H1 (cell line): ENCODE measurements around the gene CSTF2T. TPM values are rescaled to one million over a fixed set of nuclear protein-coding genes. Genes with fewer than 3 reads are reported as not detected.

Experiments
- CTCF ChIA-PET: fragments of 300-600 bp; sonication (Branson Sonifier 250); formaldehyde crosslinking; loops from one replicate; lab custom pipeline; 2021; ENCODE audit not compliant: partially characterized antibody; lab: Charles Lee
- POLR2A ChIA-PET: fragments of 300-600 bp; sonication (Branson Sonifier 250); formaldehyde crosslinking; loops from one replicate; lab custom pipeline; 2021; ENCODE audit warnings: inconsistent platforms; ENCODE audit not compliant: partially characterized antibody; lab: Charles Lee
- DNase-seq, 2 experiments: peaks; one replicate each; pipeline versions ENCODE4 v3.0.0 to v3.0.0-alpha.2; 2010 to 2022; ENCODE audit warnings: low spot score in 2 of 2, low read depth in 1 of 2, mixed read lengths in 1 of 2
- FAIRE-seq: peaks from 2 replicates; lab custom pipeline; 2011; peaks lifted over from hg19 to GRCh38; lab: Jason Lieb, UNC
- H2AFZ ChIP-seq: 2 replicates; pipeline ENCODE4 v1.8.1; 2012; ENCODE audit warnings: low read length, inconsistent platforms
- H2AK5ac ChIP-seq: 2 replicates; pipeline ENCODE4 v1.6.1; 2013; ENCODE audit warnings: low read depth, low read length
- H2BK120ac ChIP-seq: replicated peaks from 2 replicates; pipeline ENCODE3; 2013; ENCODE audit warnings: low read depth, low read length, inconsistent platforms
- H2BK12ac ChIP-seq: 2 replicates; pipeline ENCODE4 v1.6.1; 2013; ENCODE audit warnings: low read depth, low read length
- H2BK15ac ChIP-seq: 2 replicates; pipeline ENCODE4 v1.6.1; 2013; ENCODE audit warnings: low read length
- H2BK20ac ChIP-seq: 2 replicates; pipeline ENCODE4 v1.6.1; 2013; ENCODE audit warnings: low read length
- H2BK5ac ChIP-seq: 2 replicates; pipeline ENCODE4 v1.6.1; 2013; ENCODE audit warnings: low read depth, low read length
- H3K14ac ChIP-seq: 2 replicates; pipeline ENCODE4 v1.6.1; 2013; ENCODE audit warnings: inconsistent platforms; ENCODE audit not compliant: insufficient read length
- H3K18ac ChIP-seq: 2 replicates; pipeline ENCODE4 v1.6.1; 2013; ENCODE audit warnings: low read length; ENCODE audit errors: extremely low read depth
- H3K23ac ChIP-seq: 2 replicates; pipeline ENCODE4 v1.6.1; 2013; ENCODE audit warnings: inconsistent platforms; ENCODE audit not compliant: insufficient read length
- H3K23me2 ChIP-seq: 2 replicates; pipeline ENCODE4 v1.6.1; 2013; ENCODE audit warnings: low read depth, low read length
- H3K27ac ChIP-seq: 2 replicates; pipeline ENCODE4 v1.6.1; 2011; ENCODE audit warnings: low read depth, low read length, inconsistent platforms
- H3K27me3 ChIP-seq, 4 experiments: replicated peaks in 1 of 4; 1 replicate in 1 of 4; 2 replicates in 3 of 4; pipeline versions ENCODE4 v1.6.1 to v1.8.1; 2011 to 2013; ENCODE audit warnings: low read length in 3 of 4, mild to moderate bottlenecking in 3 of 4, inconsistent platforms in 2 of 4, mixed read lengths in 2 of 4, moderate library complexity in 1 of 4; ENCODE audit not compliant: control insufficient read depth in 3 of 4, insufficient read depth in 3 of 4; ENCODE audit errors: extremely low read depth in 1 of 4
- H3K36me3 ChIP-seq, 4 experiments: 2 replicates each; pipeline versions ENCODE4 v1.6.1 to v1.8.1; 2011 to 2013; ENCODE audit warnings: mild to moderate bottlenecking in 4 of 4, low read length in 3 of 4, moderate library complexity in 2 of 4, control low read depth in 1 of 4, inconsistent platforms in 1 of 4; ENCODE audit not compliant: insufficient read depth in 4 of 4, control insufficient read depth in 2 of 4
- H3K4ac ChIP-seq: replicated peaks from 2 replicates; pipeline ENCODE3; 2013; ENCODE audit warnings: low read length, low read depth, mixed read lengths, inconsistent platforms; ENCODE audit not compliant: insufficient read length
- H3K4me1 ChIP-seq, 4 experiments: replicated peaks in 1 of 4; 1 replicate in 1 of 4; 2 replicates in 3 of 4; pipeline versions ENCODE4 v1.6.1 to v1.8.1; 2011 to 2013; ENCODE audit warnings: low read length in 3 of 4, inconsistent platforms in 2 of 4, mixed read lengths in 1 of 4; ENCODE audit not compliant: insufficient read depth in 4 of 4, control insufficient read depth in 3 of 4
- H3K4me2 ChIP-seq, 2 experiments: 2 replicates each; pipeline versions ENCODE4 v1.6.1 to v1.8.1; 2011 to 2013; ENCODE audit warnings: low read depth in 2 of 2, low read length in 2 of 2, control low read depth in 1 of 2, inconsistent platforms in 1 of 2, mild to moderate bottlenecking in 1 of 2; ENCODE audit not compliant: insufficient read depth in 1 of 2
- H3K4me3 ChIP-seq, 4 experiments: fragments of 200-600, 300-600 bp in 1 of 4; sonication (generic), shearing (Covaris generic), sonication (Bioruptor Twin) in 1 of 4; 2 replicates each; pipeline versions ENCODE4 v1.5.1 to v1.8.1; 2011 to 2016; ENCODE audit warnings: low read length in 4 of 4, low read depth in 3 of 4, control low read depth in 2 of 4, inconsistent platforms in 2 of 4, mild to moderate bottlenecking in 2 of 4, mixed read lengths in 1 of 4, moderate library complexity in 1 of 4; ENCODE audit not compliant: insufficient read depth in 2 of 4; ENCODE audit errors: extremely low read depth in 1 of 4
- H3K56ac ChIP-seq: replicated peaks from 2 replicates; pipeline ENCODE3; 2013; ENCODE audit warnings: low read depth, mild to moderate bottlenecking, mixed read lengths, low read length, inconsistent platforms; ENCODE audit not compliant: insufficient read length
- H3K79me1 ChIP-seq: 2 replicates; pipeline ENCODE4 v1.6.1; 2013; ENCODE audit warnings: low read depth, low read length, control low read depth
- H3K79me2 ChIP-seq, 2 experiments: 2 replicates each; pipeline versions ENCODE4 v1.6.1 to v1.8.1; 2012 to 2013; ENCODE audit warnings: low read length in 2 of 2, mild to moderate bottlenecking in 2 of 2, inconsistent platforms in 1 of 2; ENCODE audit not compliant: insufficient read depth in 2 of 2, control insufficient read depth in 1 of 2
- H3K9ac ChIP-seq, 4 experiments: replicated peaks in 1 of 4; 1 replicate in 1 of 4; 2 replicates in 3 of 4; pipeline versions ENCODE4 v1.6.1 to v1.8.1; 2011 to 2013; ENCODE audit warnings: low read depth in 3 of 4, low read length in 3 of 4, control low read depth in 2 of 4, mild to moderate bottlenecking in 2 of 4, moderate library complexity in 2 of 4, inconsistent platforms in 1 of 4; ENCODE audit errors: extremely low read depth in 1 of 4
- H3K9me3 ChIP-seq, 2 experiments: 2 replicates each; pipeline versions ENCODE4 v1.6.1 to v1.8.1; 2012 to 2013; ENCODE audit warnings: mild to moderate bottlenecking in 2 of 2, moderate library complexity in 2 of 2, control low read depth in 1 of 2, inconsistent platforms in 1 of 2, low read depth in 1 of 2, low read length in 1 of 2, mixed read lengths in 1 of 2; ENCODE audit not compliant: insufficient read depth in 2 of 2
- H4K20me1 ChIP-seq, 2 experiments: replicated peaks in 1 of 2; 2 replicates each; pipeline versions ENCODE3 to v1.8.1; 2011 to 2013; ENCODE audit warnings: inconsistent platforms in 2 of 2, low read length in 2 of 2, mild to moderate bottlenecking in 1 of 2; ENCODE audit not compliant: insufficient read depth in 2 of 2, control insufficient read depth in 1 of 2
- H4K5ac ChIP-seq: 2 replicates; pipeline ENCODE4 v1.6.1; 2013; ENCODE audit warnings: low read length, low read depth, mixed read lengths, inconsistent platforms; ENCODE audit not compliant: insufficient read length
- H4K8ac ChIP-seq: 2 replicates; pipeline ENCODE4 v1.8.0; 2013; ENCODE audit warnings: mild to moderate bottlenecking, moderate library complexity, low read length, inconsistent platforms; ENCODE audit not compliant: insufficient read depth; ENCODE audit errors: extremely low read depth
- H4K91ac ChIP-seq: replicated peaks from 2 replicates; pipeline ENCODE3; 2013; ENCODE audit warnings: low read length, mixed read lengths, inconsistent platforms; ENCODE audit not compliant: insufficient read length
- PHF8 ChIP-seq: fragments of 200-600 bp; sonication (generic); conservative IDR thresholded peaks from 2 replicates; pipeline ENCODE4 v1.7.1; 2012; ENCODE audit warnings: low read depth, mild to moderate bottlenecking, inconsistent platforms, low read length, moderate library complexity
- POLR2AphosphoS5 ChIP-seq: IDR thresholded peaks from 2 replicates; pipeline ENCODE4 v1.6.1; 2011; ENCODE audit warnings: low read depth, low read length
- POU5F1 ChIP-seq: IDR thresholded peaks from 2 replicates; pipeline ENCODE4 v1.6.1; 2011; ENCODE audit warnings: low read depth, mild to moderate bottlenecking, low read length, moderate library complexity
- SP1 ChIP-seq: IDR thresholded peaks from 2 replicates; pipeline ENCODE4 v1.6.1; 2011; ENCODE audit warnings: low read depth, low read length
- SUZ12 ChIP-seq: fragments of 200-600 bp; sonication (generic); IDR thresholded peaks from 2 replicates; pipeline ENCODE4 v1.6.1; 2012; ENCODE audit warnings: mild to moderate bottlenecking, inconsistent platforms, low read length, moderate library complexity, mixed read lengths
- ZNF274 ChIP-seq: IDR thresholded peaks from 2 replicates; pipeline ENCODE4 v1.7.0; 2012; ENCODE audit warnings: low read length, borderline replicate concordance; ENCODE audit errors: extremely low read depth
- WGBS, 2 experiments: shearing (Covaris generic) in 1 of 2; methylation state at CpG; one replicate each; pipeline versions ENCODE4 v1.1.6 to v1.1.7; 2013 to 2015; ENCODE audit warnings: low lambda C conversion rate in 2 of 2, mixed read lengths in 2 of 2, inconsistent platforms in 1 of 2, low coverage in 1 of 2, missing lambda C conversion rate in 1 of 2; ENCODE audit not compliant: insufficient replicate concordance in 2 of 2, insufficient coverage in 1 of 2, insufficient read length in 1 of 2; ENCODE audit errors: extremely low coverage in 1 of 2, missing lambda C conversion rate in 1 of 2; 5-methylcytosine and 5-hydroxymethylcytosine counted together
- polyA plus RNA-seq, 7 experiments: library from polyadenylated mRNA; depleted of rRNA in 3 of 7; stranded (reverse) in 5 of 7; unstranded in 2 of 7; fragments of >200 nt in 5 of 7; fragments of 200-250 nt in 2 of 7; gene quantifications; 1 replicate in 5 of 7; 2 replicates in 1 of 7; 4 replicates in 1 of 7; pipeline versions ENCODE4 v1.2.1 to v1.2.3, GENCODE V29; 2011 to 2013; ENCODE audit warnings: missing spikeins in 2 of 7, mixed read lengths in 2 of 7
- total RNA-seq: library from RNA; stranded (reverse); fragmentation: NEBNext Ultra II Directional; extraction: Animal tissue kit (Norgen Biotek cat#: 25700); gene quantifications from 2 replicates; pipeline ENCODE4 v1.2.1, GENCODE V29; 2021

The CSTF2T gene
- total and polyA plus RNA-seq, 2 of the 8 experiments (the other 6 are each of a cell fraction or from before 2014, with no cell fraction given): 9.4 to 32.4 TPM

- H3K4me2 ChIP-seq: no peak overlapping the region
- H2AK5ac ChIP-seq: no peak overlapping the region
- no peaks in the 10 kb centered on the region for H3K79me2 ChIP-seq
- H3K18ac ChIP-seq: no peak overlapping the region
- no peak overlapping the region for H4K91ac ChIP-seq
- H3K9me3 ChIP-seq: no peaks in the 10 kb centered on the region
- H3K56ac ChIP-seq: no peak overlapping the region
- H3K23ac ChIP-seq: no peak overlapping the region
- no peak overlapping the region for H4K5ac ChIP-seq
- H2AFZ ChIP-seq: no peak overlapping the region
- no peak overlapping the region for H2BK120ac ChIP-seq
- no peak for TF ChIP-seq SUZ12
- no peak for TF ChIP-seq POU5F1
- no peak for TF ChIP-seq ZNF274
- TF ChIP-seq POLR2AphosphoS5: no peak
- no peak for TF ChIP-seq PHF8
- no peak for TF ChIP-seq SP1
- no peak overlapping the region for H3K14ac ChIP-seq
- H3K4me1 ChIP-seq: no peaks in the 10 kb centered on the region
- no peak overlapping the region for H3K4ac ChIP-seq
- no peak overlapping the region for H3K4me3 ChIP-seq
- ChIA-PET CTCF (no interaction called here), POLR2A (interaction anchor here (0.7 kb wide), 1 partner anchor 380 kb away, joined by 5 read pairs; no protein-coding TSS in a partner anchor)
- H3K79me1 ChIP-seq: no peaks in the 10 kb centered on the region
- H3K27me3 ChIP-seq: no peaks in the 10 kb centered on the region
- no peak overlapping the region for H4K8ac ChIP-seq
- 95% methylated on average over 3 of the region's 3 CpGs; no CpG with 5 or more reads in 1 of the 2 experiments for WGBS, 2 experiments
- DNase-seq (no peak), FAIRE-seq (no peak)
- H4K20me1 ChIP-seq: no peaks in the 10 kb centered on the region
- no peak overlapping the region for H2BK20ac ChIP-seq
- no peak overlapping the region for H2BK5ac ChIP-seq
- H3K27ac ChIP-seq: no peak overlapping the region
- no peak overlapping the region for H3K9ac ChIP-seq
- no peaks in the 10 kb centered on the region for H3K23me2 ChIP-seq
- no peak overlapping the region for H2BK15ac ChIP-seq
- no peaks in the 10 kb centered on the region for H3K36me3 ChIP-seq
- no peak overlapping the region for H2BK12ac ChIP-seq
Observed at GRCh38 chr10:51663086-51663485, 36.3 kb downstream of the CSTF2T start.
